ENCODE measurements around the gene DIS3L2.
"Not testable (repeated sequence)": the region's sequence is repeated elsewhere in the genome, so short reads cannot be mapped to it uniquely, and the experiment has no call there.

DIS3L2 gene

DNA sequence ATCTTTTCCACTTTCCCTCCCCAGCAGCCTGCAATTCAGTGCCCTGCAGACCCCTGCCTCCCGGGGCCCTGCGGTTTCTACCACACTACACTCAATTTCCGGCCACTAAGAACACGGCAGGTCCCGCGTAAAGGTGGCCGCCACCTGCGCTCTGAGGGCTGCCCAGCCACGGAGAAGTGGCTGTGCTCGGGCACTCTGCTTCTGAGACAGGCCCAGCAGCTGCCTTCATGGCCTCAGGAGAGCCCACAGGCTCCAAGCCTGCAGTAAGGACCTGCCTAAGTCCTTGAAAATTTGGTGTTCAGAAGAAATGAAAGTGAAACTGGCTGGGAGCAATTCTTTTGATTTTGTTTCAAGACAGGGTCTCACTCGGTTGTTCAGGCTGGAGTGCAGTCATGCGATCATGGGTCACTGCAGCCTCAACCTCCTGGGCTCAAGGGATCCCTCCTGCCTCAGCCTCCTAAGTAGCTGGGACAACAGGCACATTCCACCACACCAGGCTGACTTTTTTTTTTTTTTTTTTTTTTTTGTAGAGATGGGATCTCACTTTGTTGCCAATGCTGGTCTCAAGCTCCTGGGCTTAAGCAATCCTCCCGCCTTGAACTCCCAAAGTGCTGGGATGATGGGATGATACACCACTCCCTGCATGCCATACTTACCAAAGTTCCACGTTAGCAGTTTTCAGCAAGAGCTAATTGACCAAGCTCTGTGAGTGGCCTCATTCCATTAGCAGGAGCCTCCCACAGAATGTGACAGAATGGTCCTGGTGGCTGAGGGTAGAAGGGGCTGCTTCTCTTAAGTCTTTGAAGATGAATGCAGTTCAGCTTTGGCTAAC is 402.5 kb downstream of the DIS3L2 start:
- no peak for DNase-seq

DNA sequence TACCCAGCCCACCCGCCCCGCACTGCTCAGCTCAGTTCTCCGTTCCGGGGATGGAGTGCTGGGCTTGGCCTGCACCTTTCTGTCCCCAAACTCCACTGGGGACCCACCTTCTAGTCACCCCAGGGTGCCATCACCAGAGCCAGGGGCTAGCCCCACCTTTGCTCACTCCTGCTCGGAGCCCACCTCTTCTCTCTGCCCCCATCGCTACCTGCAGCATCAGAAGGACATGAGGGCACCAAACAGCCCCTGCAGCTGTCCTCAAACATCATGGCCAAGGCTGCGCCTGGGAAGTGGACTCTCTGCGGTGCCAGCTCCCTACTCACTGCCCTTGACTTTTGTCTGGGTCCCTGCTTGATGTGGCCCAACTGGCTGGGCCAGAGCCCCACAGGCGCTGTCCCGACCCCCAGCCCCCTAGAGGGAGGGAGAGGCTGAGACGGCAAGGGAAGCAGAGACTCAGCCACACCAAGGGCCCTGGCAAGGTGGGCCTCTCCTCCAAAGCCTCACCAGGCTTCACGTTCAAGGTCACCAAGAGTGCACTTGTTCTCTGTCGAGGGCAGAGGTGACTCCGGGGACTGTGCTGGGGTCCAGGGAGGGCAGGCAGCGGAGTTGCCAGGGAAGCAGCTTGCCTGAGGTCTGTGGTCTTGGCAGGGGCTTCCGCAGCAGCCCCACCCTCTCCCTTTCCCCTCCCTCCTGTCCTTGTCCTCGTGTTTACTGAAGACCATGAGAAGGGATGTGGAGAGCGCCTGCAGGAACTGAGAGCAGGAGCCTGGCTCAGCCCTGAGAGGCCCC is 403.5 kb downstream of the DIS3L2 start:
- DNase-seq = not testable (repeated sequence)

DNA sequence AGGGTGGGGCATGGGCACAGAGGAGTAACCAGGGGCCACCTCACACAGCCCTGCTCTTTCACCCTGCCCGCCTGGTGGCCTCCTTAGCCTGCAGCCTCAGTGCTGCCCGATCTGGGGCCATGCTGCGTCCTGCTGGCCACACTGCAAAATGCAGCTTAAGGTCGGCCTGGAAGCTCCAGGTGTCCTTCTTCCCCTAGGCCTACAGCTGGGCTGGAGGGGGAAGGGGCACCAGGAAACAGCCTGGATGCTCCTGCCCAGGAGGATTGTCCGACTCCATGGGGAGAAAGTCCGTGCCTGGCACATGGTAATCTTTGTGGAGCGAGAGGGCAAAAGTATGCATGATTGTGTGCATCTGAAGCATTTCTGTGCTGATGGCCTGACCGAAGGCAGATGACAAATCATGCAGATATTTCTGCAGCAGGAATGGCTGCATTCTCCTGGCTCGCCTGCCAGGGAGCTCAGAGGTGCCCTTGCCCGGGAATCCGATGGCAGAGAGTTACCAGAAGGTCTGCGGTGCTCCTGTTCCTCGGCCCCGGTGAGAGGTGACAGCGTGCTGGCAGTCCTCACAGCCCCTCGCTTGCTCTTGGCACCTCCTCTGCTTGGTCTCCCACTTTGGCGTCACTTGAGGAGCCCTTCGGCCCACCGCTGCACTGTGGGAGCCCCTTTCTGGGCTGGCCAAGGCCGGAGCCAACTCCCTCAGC is 404.3 kb downstream of the DIS3L2 start:
- no peak for DNase-seq

DNA sequence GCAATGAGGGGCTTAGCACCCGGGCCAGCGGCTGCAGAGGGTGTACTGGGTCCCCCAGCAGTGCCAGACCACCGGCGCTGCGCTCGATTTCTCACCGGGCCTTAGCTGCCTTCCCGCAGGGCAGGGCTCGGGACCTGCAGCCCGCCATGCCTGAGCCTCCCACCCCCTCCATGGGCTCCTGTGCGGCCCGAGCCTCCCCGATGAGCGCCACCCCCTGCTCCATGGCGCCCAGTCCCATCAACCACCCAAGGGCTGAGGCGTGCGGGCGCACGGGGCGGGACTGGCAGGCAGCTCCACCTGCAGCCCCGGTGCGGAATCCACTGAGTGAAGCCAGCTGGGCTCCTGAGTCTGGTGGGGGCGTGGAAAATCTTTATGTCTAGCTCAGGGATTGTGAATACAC is 404.9 kb downstream of the DIS3L2 start:
- DNase-seq = not testable (repeated sequence)

DNA sequence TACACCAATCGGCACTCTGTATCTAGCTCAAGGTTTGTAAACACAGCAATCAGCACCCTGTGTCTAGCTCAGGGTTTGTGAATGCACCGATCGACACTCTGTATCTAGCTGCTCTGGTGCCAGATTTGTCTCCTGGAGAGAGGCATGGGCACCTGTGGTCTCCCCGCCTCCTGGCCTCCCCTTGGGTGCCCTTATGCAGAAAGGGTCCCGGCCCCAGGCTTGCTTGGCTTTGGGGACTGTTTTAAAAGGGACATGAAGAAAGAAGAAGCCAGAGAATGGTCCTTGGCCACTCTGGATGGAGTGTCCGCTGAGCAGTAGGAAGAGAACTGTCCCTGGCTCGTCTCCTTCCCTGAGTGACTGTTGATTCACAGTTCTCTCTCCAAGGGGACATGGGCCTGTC is 405.5 kb downstream of the DIS3L2 start:
- no peak for DNase-seq

DNA sequence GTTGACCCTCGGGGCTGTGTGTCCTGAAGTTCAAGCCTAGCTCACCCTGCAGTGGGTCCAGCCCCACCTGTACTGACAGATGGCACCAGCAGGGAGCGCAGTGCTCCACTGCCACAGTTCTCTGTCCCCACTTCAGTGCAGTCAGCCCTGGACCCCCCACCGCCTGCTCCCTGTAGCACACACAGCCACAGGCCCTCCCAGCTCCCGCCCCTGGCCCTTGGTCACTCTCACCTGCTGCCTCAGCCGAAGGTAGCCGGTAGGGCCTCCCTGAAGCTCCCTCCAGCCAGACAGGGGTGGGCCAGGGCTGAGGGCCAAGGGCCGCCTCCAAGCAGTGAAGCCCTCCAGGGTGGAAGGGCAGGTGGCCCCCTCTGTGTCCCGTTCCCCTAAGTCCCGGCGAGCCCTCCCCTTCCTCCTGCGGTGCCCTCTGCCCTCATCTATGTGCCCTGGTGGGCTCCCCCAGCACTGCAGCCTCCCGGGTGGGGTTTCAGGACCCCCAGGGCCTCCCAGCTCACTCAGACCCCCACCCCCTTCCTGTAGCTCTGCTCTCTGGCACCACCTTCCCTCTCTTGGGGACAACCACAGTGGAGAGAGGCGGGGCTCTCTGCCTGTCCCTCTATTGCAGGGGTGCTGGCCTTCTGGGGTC is 406.2 kb downstream of the DIS3L2 start:
- no peak for DNase-seq

DNA sequence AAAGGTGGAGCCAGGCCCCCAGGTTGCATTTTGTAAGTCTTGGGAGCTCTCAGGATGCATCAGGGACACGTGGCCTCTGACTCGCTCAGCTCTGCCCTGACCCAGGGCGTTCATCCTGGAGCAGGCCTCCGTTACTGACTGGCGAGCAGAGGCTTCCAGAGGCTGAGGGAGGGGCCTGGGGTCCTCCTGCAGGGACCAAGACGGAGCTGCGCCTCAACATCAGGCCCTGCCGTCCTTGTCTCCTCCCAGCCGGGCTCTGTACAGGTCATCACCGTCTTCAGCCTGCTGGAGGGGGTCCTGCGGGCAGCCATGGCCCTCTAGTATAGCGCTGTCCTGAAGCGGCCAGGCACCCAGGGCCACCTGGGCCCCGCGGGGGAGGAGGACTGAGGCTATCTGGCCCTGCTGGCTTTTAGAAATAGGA is 406.8 kb downstream of the DIS3L2 start:
- DNase-seq = no peak

DNA sequence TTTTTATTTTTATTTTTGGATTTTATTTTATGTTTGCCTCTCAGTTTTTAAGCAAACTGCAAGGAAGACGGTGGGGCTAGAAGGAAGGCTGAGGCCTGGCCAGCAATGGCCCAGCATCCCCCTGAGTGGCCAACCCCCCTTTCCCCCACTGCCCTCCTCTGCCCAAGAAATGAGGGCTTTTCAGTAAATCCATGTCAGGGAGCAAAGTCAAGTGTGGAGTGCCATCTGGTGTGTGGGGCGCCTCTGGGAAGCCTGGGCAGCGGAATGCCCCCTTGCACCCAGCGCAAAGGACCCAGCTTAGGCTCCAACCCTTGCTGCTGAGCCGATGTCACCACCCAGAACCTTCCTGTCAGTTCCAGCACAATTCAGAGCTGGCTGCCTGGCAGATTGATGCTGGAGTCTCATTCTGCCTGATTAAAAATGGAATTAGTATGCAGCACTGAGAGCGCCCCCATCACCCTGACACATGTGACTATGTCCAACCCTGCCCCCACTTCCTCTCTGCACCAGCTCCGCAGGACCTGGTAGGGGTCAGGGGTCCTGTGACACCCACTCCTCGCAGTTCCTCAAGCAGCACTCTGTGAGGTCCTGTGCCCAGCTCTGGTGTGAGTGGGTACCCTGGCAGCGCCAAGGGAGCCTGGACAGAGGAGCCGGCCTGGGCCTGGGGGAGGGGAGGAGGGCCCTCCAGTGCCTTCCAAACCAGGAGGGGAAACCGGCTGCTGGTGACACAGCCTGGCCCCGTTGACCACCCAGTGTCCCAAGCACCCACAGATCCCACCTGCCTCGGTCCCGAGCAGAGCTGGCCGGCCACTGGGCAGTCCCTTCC is 407.8 kb downstream of the DIS3L2 start:
- DNase-seq = no peak

DNA sequence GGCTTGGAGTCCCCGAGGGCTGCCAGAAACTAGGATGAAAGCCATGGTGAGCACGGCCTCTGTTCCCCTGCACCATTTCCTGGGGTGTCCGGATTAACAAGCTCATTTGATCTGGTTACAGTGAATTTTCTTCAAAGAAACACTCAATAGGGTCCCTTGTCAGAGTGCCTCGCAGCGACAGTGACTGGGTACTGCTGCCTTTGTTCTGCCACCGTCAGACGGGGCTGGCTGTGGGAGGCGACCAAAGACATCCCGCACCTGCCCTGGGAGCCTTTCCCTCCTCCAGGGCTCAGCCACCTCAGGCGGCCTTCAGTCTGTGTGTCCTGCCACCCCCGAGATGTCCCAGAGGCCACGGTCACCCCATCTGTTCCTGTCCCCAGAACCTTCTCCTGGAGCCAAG is 408.5 kb downstream of the DIS3L2 start:
- not testable (repeated sequence) for DNase-seq

DNA sequence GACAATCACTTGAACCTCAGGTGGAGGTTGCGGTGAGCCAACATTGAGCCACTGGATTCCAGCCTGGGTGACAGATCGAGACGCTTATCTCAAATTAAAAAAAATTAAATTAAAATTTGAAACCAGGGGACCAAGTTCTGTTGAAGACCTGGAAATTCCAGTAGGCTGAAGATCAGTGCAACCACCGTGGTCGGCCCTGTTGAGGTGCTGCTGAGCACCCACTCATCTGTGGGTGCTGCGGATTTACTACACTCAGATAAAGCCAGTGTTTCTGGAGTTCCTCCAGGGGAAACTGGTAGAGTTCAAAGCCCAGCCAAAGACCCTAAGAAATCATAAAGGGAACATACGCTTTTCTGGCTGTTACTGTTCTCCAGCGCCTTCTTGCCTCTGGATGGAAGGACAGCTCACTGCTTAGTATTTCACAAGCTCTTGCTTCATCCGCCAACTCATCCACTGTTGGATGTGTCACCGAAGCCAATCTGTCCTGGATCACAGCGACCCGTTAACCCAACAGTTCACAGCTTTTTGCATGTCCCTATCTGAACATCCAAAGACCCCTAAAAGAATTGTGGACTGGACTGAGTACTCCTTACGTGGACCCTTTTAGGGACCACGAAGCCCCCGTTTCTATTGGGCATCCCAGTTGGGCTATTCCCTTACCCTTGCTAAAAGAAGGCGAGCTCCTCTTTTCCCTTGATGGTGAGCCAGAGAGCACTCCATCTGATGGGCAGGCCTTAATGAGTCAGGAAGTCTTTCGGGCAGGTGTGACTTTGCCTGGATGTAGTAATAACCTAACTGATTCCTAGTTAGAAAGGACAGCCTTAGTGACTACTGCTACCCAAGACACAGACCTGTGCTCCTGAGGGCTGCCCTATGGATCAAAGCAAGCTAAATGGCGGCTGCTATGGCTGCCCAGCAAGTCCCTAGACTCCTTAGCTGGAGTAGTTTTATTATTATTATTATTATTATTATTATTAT is 411.0 kb downstream of the DIS3L2 start:
- DNase-seq = no peak

DNA sequence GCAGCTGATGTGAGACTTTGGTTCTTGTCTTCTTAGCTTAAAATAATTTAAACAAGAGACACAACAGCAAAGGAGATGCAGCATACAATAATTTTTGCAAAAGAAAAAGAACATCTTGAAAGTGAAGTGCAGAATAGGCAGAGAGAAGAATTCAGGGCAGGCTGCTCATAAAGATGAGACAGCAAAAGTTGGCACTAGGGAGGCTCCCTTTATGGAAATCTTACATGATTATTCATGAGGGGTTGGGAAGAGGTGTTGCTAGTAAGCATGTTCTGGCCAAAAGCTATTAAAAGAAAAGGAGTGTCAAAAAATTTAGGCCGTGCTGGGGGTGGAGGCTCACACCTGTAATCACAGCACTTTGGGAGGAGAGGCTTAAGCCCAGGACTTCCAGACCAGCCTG is 412.8 kb downstream of the DIS3L2 start:
- no peak for DNase-seq

DNA sequence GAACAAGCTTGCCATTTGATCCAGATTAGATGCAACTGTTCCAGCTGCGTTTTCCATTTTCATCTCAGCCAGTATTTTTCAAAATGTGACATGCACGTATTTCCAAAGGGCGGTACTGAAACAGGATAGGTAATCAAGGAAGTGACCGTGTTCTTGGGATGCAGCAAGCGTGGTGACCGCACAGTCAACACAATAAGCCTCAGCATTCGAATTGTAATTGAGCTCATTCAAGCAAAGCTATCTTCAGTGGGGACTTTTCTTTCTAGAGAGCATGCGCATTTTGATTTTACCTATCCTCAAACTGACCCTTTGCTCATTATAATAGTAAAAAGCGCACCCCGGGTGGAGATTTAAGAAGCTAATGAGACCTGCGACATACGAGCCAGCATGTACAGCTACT is 413.7 kb downstream of the DIS3L2 start:
- no peak for DNase-seq

DNA sequence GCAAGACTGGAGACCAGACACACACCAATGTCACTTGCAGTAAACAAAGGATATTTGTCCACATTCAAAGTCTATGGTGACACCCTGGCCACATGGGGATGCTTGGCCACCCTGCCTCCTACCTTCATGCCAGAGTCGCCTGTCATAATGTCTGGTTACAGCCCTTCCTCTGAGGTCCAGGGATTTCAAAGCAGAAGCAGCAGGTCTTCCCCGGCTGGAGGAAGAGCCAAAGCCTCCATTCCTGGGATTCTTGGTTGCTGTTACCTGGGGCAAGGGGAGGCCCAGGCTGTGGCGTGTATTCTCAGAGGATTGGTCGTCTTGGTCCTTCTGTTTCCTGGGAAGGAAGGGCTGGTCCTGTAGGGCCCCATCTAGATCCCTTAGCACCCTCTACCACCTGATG is 414.7 kb downstream of the DIS3L2 start:
- no peak for DNase-seq

DNA sequence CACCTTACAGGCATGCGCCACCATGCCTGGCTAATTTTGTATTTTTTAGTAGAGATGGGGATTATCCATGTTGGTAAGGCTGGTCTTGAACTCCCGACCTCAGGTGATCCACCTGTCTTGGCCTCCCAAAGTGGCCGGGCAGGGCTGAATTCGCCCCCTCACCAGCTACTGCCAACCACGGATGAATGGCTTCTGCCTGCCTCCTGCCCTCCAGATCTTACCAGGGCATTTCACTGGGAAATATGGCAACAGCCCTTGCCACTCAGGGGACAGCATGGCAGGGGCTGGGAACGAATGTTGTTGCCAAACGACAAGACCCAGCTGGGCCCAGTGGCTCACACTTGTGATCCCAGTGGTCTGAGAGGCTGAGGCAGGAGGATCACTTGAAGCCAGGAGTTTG is 415.2 kb downstream of the DIS3L2 start:
- no peak for DNase-seq

DNA sequence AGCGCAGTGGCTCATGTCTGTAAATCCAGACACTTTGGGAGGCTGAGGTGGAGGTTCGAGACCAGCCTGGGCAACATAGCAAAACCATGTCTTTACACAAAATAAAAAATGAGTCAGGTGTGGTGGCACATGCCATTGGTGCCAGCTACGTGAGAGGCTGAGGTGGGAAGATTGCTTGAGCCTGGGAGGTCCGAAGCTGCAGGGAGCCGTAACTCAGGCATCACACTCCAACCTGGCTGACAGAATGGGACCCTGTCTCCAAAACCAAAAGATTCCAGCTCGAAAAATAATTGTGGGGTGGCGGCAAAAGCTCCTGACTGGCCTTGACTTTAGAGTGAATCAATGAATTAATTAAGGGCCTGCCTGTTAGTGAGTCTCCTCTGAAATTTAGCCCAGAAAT is 415.8 kb downstream of the DIS3L2 start:
- no peak for DNase-seq

DNA sequence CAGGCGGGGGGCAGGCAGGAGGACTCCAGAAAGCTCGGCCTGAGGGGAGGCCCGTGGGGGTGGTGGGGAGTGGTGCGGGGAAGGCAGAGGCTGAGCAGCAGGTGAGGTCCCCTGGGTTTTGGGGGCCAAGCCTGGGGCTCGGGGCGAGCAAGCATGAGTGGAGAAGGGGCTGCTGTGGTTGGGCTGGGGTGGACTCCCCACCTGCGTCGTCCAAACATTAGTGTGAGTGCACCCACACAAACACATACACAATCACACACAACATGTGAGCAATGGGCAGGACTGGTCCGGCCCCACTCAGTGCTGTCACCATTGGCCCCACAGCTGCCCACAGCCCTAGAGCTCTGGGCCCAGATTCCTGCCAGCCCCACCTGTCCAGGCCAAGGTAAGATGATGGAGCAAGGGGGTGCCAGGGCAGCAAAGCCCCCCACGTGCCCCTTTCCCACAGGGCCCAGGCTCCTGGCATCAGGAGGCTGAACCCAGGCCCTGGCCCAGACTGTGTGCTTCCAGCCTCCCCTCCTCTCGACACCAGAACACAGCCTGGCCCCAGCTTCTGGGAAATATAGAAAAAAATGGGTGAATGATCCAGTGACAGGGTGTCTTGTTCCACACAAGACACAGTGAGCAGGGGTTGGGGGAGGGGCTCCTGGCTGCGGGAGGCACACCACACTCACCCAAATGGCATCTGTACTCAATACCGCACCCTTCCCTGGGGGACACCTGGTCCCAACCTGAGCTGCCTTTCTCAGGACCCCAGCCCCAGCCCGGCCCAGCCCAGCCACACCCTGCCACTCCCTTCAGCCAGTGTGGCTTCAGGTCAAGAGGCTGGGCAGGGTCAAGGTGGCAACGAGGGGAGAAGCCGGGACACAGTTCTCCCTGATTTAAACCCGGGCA is 416.6 kb downstream of the DIS3L2 start:
- no peak for DNase-seq

DNA sequence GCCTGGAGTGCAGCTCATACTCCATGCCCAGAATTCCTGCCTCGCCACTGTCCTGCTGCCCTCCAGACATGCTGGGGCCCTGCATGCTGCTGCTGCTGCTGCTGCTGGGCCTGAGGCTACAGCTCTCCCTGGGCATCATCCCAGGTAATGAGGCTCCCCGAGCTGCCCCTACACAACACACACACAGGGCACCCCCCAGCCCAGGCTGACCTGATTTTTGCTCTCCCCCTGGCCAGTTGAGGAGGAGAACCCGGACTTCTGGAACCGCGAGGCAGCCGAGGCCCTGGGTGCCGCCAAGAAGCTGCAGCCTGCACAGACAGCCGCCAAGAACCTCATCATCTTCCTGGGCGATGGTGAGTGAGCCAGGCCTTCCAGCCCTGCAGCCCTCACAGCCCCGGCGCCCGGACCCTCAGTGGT is 417.2 kb downstream of the DIS3L2 start, which contains the start of gene ALPP:
Gene ALPP, plus strand, starts transcription at position 17 of the 417 bp plus-strand sequence. Its CDS starts 52 bp downstream, at position 69.
- not testable (repeated sequence) for DNase-seq

DNA sequence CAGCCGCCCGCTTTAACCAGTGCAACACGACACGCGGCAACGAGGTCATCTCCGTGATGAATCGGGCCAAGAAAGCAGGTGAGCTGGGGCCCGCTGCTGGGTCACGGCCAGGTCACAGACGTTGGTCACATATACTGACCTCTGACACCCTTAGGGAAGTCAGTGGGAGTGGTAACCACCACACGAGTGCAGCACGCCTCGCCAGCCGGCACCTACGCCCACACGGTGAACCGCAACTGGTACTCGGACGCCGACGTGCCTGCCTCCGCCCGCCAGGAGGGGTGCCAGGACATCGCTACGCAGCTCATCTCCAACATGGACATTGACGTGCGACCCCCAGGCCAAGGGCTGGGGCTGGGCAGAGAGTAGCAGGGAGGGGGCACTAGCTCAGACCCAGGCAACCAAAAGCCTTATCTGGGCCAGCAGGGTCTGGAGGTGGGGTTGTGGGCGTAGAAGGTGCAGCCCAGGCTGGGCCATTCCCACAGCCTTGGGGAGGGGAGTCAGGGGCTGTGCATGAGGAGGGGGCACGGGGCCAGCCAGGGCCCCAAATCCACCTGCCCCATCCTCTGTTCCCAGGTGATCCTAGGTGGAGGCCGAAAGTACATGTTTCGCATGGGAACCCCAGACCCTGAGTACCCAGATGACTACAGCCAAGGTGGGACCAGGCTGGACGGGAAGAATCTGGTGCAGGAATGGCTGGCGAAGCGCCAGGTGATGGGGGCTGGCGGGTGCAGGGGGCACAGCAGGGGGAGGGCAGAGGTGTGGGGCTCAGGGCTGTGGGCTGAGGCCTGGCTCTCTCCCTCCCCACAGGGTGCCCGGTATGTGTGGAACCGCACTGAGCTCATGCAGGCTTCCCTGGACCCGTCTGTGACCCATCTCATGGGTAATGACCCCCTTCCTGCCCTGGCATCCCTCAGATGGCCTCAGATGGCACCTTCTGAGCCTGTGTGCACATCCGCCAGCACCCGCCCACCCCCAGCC is 418.4 kb downstream of the DIS3L2 start:
- not testable (repeated sequence) for DNase-seq
